HG03354 (cell line): ENCODE measurements around the gene CEMIP.

Experiments
- ATAC-seq: cut with Tn5 transposase; IDR thresholded peaks from one replicate; pipeline ENCODE4 v1.9.1; 2021; ENCODE audit warnings: mild to moderate bottlenecking; ENCODE audit not compliant: unreplicated experiment, poor library complexity, severe bottlenecking

The CEMIP gene

DNA sequence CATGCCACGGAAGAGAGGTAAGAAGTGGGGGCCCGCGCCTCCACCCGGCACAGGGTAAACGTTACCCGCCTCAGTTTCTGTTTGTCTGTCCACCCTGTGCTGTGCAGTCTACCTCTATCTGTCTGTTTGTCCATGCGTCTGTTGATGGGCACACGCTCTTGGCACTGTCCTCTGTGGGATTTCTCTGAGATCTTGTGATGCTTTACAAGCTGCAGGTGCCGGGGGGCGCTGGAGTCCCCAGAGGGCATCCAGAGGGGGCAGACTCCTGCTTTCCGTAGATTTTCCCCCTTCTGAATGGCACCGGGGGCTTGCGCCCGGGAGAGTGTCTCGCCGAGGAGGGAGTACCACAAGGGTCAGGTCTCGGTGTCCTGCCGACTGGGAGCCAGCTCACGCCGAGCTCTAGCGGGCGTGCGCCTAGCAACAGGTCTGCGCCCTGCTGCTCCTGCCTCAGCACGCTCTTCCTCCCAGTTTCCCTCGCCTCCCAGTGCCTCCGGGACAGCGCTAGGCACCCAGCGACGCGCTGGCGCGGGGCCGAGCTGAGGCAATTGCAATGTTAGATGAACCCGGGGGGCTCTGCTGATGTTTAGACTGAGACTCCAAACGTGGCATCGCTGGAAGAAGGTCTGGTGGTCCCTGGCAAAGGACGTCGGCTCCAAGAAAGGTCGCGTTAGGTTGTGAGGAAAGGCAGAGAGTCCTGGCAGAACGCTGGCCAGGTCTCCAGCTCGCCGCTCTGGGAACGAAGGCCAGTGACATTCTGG is 667 bp downstream of the CEMIP start:
- no peak for ATAC-seq

DNA sequence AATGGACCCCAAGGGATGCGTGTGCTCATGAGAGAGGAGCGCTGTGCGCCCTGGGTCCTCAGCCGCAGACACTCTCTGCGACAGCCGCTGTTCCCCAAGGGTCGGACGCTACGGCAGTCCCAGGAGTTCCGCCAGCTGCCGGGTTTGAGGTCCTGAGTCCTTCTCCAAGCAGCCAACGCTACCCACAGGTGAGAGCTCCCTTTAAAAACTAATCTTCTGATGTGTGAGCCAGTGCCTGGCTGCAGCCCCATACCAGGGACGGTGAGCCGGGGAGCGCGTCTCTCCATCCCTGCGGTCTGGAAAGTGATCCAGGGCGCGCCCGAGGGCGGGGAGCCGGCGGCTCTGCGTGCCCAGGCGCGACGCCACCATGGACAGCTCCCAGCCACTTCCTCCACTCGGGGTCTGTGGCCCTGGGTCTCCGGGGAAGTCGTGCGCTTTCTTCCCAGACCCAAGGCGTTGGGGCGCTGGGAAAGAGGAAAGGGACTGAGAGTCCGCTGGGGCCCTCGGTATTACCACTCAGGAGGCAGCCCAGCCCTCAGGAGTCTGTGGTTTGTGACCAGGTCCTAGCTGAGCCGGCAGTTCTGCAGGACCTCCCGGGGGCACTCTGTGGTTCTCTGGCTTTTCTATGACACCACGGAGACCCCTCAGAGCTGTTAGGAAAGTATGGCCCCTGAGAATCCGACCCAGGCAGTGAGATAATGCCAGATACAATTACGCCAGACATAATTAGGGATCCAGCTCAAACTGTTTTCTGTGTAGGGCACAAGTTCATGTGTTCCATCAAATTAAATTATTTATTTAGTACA is 1.4 kb downstream of the CEMIP start:
- no peak for ATAC-seq

DNA sequence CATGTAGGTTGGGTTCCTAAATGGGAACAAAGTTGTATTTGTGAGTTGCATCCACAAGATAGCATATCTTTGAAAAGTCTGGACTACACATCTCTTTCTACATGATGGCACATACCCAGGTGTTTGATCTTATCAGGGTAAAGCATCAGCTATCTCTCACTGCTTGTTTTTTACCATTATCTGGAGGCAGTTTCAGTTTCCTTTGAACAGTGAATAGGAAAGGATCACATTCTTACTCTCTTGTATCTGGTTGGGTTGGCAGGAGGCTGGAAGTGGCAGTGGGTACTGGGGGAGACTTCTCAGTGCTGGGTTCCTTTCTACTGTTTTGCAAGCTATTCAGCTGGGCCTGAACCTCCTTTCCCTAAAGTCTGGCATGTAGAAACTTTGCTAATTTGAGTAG is 4.1 kb downstream of the CEMIP start:
- no peak for ATAC-seq

DNA sequence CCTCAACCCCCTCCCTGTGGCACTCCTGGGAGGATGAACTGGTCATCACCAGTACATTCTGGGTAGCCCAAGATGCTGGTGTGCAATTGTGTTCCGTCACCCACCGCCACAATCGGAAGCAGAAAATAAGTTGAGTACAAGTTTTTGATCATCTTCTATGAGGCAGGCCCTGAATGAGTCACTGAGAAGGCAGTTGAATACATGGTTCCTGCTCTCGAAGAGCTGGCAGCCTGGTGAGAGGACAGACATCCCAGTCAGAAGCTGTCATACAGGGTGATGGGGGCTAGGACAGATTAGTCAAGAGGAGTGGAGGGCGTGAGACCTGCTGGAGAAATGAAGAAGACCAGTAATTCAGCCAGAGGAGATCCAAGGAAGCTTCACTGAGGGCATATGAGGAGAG is 6.2 kb downstream of the CEMIP start:
- no peak for ATAC-seq

DNA sequence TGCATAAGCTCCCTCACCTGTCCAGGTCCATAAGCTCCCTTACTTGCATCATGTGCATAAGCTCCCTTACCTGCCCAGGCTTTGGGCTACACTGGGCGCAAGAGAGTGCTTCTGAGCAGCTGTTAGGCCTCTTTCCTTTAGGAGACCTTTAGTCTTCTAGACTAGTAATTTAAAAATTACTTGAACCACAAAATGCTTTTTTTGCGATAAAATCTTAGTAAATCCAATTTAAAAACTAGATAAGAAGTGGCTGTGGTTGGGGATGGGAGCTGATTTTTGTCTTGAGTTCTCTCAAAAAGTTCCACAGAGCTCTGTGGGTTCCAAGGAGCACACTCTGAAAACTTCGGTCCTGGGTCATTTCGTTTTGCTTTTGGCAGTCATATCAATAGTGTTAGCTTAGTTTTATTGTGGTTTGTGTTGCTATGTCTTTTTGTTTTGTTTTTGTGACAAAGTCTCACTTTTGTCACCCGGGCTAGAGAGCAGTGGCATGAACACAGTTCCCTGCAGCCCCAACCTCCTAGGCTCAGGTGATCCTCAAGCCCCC is 6.7 kb downstream of the CEMIP start:
- no peak for ATAC-seq

DNA sequence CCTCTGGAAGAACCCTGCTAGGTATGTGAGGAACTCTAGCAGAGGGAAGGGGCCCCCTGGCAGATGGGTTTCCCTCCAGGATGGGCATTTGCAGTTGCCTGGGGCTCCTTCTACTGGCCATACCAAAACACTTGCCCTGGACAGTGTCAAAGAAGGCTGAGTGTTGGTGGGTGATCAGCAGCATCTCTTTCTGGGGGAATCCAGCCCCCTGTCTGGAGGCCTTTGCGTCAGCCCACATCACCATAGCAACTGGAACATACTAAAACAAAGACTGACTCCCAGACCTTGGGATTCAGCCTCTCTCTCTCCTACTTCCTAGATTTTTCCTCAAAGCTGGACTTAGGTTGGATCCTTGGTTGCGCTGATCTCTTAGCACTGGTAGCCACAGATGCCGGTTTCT is 8.1 kb downstream of the CEMIP start:
- no peak for ATAC-seq

DNA sequence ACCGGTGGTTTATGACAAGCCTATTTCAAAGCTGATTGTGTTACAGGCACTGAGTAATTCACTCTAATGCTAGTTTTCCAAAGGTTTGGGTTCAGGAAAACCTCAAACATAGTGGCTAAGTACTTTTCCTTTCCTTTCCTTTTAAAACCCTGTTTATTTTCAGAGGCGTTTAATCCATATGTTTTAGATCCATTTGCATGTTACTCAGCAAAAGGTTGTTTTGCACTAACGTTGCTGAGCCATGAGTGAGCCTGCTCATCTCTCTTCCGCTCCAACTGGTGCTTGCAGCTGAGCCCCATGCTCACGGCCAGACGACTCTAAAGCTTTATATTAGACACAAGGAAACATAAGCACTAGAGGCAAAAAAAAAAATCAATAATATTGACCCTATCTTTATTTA is 9.4 kb downstream of the CEMIP start:
- ATAC-seq: no peak

DNA sequence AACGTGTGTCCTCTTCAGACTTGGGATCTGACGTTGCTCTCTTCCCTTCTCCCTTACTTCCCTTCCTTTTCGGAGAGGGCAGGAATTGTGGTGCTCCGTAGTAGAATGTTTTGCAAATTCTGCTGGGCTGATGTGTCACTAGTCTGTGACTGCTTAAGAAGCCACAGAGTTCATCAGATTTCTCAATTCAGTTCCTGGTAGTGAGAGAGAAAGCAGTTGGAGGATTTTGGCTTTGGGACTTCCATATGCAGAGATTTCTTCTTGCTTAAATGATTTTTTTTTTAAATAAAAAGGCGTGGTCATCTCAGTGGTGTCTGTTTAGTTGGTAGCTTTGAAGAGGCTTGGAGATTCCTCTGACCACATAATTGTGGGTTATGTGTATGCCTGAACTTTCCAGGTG is 10.1 kb downstream of the CEMIP start:
- no peak for ATAC-seq

DNA sequence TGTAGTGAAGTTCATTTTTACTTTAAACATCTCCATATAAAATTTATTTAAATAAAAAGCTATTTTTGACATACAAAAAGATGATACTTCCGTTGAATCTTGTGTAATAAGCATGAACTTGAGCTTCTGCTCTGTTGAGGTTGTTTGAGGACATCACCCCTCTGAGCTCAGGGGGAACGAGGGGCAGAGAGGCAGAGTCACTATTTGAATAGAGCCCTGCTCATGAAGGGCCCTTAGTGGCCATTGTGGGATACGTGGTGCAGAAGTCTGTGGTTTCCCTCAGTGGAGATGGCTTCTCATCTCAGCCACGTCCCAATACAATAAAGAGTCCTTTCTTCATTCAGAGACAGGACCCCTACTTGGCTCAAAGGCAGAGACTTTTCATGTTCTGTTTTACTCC is 10.6 kb downstream of the CEMIP start:
- ATAC-seq: no peak

DNA sequence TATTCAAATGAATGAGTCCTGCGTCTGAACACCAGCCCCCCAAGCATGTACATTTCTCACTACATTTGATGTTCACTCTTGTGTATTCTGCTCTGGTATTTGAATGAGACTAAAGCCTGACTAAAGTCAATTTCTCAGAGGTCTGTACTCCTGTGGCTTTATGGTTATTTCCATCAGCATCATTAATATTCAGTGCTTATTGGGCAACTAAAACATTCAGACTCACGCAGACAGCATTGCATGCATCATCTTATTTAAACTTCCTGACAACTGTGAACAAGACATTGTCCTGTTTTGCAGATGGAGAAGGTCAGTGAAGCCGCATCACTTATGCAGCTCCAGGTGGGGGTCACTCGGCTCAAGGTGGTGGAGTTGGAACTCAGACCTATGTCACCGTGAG is 11.1 kb downstream of the CEMIP start:
- ATAC-seq: no peak

DNA sequence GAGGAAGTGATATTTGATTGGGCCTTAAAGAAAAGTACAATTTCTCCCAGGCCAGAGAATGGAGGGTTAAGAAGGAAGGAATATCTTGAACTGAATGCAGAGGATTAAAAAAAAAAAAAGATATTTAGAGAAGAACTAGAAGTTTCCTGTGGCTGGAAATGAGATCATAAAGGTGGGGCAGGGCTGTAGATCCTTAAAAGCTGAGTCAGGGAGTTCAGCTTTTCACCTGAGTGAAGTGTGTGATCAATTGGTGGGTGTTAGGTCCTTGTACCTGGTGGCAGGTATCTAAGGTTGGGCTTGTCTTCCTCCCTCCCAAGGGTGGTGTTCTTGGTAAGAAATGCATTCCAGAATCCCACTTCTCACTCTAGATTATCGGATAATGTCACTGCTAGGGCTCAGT is 11.8 kb downstream of the CEMIP start:
- ATAC-seq: no peak

DNA sequence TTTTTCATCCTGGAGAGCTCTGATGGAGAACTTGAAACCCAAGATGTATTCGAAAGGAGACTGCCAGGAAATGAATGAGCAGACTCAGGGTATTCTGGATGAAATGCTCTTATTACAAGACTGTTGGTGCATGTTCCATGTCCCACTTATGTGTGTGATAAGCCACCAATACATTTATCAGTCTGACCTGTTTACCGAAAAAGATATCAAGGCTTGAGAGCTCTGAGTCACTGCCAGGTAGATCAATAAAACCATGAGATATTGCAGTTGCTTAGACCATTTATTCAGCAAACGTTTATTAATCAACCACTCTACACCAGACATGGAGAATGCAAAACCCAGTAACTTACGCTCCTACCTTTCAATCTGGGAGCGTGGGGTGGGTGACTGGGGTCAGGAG is 17.2 kb downstream of the CEMIP start:
- ATAC-seq: no peak

DNA sequence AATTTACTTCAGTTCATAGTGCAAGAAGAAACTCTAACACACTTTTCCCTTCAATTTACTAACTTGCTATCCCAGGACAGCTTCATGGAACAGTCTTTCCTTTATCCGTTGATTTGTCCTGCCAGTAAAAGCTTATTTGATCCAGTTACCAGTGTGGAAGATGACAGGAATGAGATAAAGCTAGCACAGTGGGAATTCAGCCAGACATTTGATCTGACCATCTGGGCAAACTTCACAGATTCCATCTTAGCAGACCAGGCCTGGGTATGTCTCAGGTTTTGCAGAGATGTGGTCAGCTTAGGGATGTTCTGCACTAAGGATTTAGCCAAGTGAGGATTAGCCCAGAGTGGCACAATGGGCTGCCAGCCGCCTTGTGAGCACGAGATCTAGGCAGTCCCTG is 19.7 kb downstream of the CEMIP start:
- no peak for ATAC-seq

DNA sequence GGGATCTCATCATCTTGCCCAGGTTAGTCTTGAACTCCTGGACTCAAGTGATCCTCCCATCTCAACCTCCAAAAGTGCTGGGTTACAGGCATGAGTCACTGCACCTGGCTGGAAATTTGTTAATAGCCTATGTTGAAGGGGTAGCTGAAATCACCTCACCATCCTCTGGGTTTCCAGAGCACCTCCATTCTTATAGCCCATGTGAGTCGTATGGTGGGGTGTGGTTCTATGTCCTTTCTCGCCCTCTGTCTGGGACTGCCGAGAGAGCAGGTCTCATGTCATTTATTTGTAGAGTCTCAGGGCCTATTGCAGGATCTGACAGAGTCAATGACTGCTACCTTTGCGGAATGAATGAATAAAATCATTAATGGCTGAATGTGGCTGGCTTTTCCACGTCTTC is 20.9 kb downstream of the CEMIP start:
- no peak for ATAC-seq

DNA sequence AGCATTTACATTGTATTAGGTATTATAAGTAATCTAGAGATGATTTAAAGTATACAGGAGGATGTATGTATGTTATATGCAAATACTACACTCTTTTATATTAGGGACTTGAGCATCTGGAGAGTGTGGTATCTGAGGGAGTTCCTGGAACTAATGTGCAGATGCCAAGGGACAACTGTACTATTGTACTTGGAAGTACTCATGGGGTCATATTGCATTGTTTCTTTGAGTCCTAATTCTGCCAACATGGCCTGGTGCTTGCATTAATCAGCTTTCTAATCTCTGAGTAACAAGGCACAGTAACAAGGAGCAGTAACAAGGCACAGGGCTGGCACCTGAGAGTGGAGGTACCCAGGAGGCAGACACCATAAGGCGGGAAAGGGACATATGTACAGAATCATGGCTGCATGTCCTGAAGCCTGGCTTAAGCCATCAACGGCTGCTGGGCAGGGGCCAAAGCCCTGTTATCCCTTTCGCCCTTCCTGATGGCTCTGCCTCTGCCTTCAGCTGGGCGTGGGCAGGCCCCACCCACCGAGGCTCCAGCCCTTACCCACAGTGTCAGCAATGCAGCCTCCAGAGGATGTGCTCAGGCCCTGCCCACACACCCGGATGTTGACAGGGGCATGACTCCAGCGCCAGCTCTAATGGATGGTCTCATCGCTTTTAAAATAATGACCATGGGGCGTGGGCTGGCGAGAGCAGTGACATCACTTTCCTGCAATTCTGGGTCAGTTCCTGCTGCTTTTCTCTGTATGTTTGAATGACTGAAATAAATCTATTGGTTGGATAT is 22.9 kb downstream of the CEMIP start:
- ATAC-seq: no peak

DNA sequence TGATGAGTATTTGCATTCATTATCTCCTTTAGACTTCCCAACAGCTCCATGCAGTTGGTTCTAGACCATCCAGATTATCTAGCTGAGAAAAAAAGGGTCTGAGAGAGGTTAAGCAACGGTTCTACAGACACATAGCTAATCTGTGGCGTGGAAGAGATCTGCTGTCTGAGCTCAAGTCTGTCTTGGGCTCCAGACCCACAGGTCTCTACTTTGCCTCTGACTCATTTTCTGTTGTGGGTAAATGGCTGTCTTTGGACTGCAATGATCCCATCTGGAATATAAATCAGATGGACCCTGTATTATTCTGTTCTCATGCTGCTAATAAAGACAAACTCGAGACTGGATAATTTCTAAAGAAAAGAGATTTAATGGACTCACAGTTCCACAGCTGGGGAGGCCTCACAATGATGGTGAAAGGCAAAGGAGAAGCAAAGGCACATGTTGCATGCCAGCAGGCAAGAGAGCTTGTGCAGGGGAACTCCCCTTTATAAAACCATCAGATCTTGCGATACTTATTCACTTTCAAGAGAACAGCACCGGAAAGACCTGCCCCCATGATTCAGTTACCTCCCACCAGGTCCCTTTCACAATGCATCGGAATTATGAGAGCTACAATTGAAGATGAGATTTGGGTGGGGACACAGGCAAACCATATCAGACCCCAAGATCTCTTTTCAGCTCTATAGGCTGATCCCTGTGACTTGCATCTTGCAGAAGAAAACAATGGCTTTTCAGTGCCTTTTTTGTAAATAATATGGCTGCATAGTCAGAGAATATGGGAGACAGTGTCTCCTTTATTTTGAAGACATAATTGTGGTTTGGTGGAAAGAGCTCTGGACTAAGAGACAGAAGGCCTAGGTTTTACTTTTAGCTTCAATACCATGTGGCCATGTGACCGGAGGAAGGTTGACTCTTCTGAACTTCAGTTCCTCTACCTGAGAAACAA is 24.7 kb downstream of the CEMIP start:
- no peak for ATAC-seq

DNA sequence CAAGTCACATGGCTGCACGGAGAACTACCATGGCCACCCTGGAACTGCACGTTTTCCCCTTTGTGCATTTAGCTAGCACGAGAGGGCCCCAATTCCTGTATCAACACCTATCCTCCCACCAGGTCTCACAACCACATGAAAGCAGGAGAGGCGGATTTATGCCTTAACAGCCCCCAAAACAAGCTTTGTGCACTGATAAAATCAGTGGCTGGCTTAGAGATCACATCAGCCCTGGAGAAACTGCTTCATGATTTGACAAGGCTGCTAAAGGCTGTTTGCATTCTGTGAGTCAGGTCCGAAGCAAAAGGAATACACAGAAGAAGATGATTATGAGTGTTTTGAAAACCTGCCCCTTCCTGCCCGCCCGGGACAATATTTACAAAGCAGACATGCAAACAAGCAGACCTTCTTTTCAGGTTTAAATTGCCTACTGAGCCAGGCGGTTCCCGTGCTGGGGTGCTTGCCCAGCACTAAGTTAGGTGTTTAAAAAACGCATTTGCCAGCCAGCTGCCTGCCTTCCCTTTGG is 25.9 kb downstream of the CEMIP start:
- ATAC-seq: no peak

DNA sequence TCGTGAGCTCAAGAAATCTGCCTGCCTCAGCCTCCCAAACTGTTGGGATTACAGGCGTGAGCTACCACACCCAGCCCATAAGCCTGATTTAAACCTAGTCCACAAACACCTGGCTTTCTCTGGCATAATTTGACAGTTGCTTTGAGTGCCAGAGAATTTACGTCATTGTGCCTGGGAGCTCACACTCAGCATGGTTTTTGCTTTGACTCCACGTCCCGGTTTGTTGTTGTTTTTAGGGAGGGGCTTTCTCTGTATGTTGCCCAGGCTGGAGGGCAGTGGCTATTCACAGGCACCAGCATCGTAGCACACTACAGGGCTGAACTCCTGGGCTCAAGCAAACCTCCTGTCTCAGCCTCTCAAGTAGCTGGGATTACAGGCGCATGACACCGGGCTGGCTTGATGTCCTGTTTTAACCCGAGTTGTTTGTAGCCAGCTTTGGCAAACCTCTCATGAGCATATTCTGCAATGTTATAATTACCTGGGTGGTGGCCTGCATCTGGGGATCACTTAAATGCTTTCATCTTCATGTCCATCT is 32.7 kb downstream of the CEMIP start:
- ATAC-seq: no peak

DNA sequence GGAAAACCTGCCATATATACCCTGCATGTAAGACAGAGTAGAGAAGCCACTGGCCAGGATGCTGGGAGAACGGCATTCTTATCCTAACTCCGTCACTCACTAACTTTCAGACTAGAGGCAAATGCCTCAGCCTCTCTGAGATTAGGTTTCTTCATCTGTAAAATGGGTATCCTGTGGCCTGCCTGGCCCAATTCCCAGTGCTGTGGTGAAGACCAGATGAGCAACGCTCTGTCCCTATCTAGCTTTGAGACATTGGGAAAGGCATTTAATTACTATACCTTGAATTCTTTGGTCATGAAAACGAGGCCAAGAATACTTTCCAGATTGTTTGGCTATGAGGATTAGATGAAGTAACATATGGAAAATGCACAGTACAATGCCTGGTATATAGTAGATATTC is 35.9 kb downstream of the CEMIP start:
- no peak for ATAC-seq
